ENCODE results near the gene FOXN3. TPM values are rescaled to one million over a fixed set of nuclear protein-coding genes. Genes with fewer than 3 reads are reported as not detected.

FOXN3 gene
- polyA plus RNA-seq, 1 donor from 2014 or later, result 10.3 TPM

GRCh38 chr14:89269404-89269803 is 147.6 kb downstream of the FOXN3 start:
- no peaks in the 10 kb centered on the region for H3K9me2 ChIP-seq (ENCODE audit: insufficient read depth, low read length)
- no peak overlapping the region for H3K9ac ChIP-seq (ENCODE audit: low read length)
- H3K9me3 ChIP-seq (ENCODE audit: low read length), result no peaks in the 10 kb centered on the region
- H3K79me2 ChIP-seq (replicated peaks; ENCODE audit: insufficient read depth, low read length), result no peaks in the 10 kb centered on the region
- no peak overlapping the region for H3K4me2 ChIP-seq (ENCODE audit: low read length)
- H3K4me3 ChIP-seq (ENCODE audit: low read length), result no peak overlapping the region
- TF ChIP-seq TAF1 (IDR thresholded peaks at IDR 0.05; ENCODE audit: low read depth), result no peak
- TF ChIP-seq REST (IDR thresholded peaks at IDR 0.05; ENCODE audit: borderline replicate concordance), result no peak
- no peak for TF ChIP-seq EP300 (conservative IDR thresholded peaks at IDR 0.05; ENCODE audit: poor library complexity, severe bottlenecking)
- no peak for TF ChIP-seq MXI1 (conservative IDR thresholded peaks at IDR 0.05; ENCODE audit: poor library complexity, severe bottlenecking)
- no peak for TF ChIP-seq SMC3 (conservative IDR thresholded peaks at IDR 0.05; ENCODE audit: poor library complexity)
- no peak for TF ChIP-seq CTCF (IDR thresholded peaks at IDR 0.05; ENCODE audit: poor library complexity, severe bottlenecking)
- no peak for TF ChIP-seq POLR2AphosphoS5 (IDR thresholded peaks at IDR 0.05)
- no peak for TF ChIP-seq RAD21 (conservative IDR thresholded peaks at IDR 0.05)
- no peak for TF ChIP-seq EZH2 (IDR thresholded peaks at IDR 0.05; ENCODE audit: borderline replicate concordance, insufficient read depth, low read length, poor library complexity, severe bottlenecking)
- H4K20me1 ChIP-seq (ENCODE audit: insufficient read depth), result no peaks in the 10 kb centered on the region
- no peak overlapping the region for H2AFZ ChIP-seq (ENCODE audit: low read depth, low read length)
- H3K27ac ChIP-seq (ENCODE audit: low read length), result no peak overlapping the region
- no peaks in the 10 kb centered on the region for H3F3A ChIP-seq (ENCODE audit: insufficient read depth, low read length, poor library complexity, severe bottlenecking)
- no peaks in the 10 kb centered on the region for H3K36me3 ChIP-seq (ENCODE audit: insufficient read depth, low read length)
- no peaks in the 10 kb centered on the region for H3K27me3 ChIP-seq (ENCODE audit: insufficient read depth, low read depth, low read length)

- Histone ChIP-seq H3K79me2 (replicated peaks; ENCODE audit: insufficient read depth, low read length) (no peaks in the 10 kb centered on the region), H3K4me3 (ENCODE audit: low read length) (no peak overlapping the region), H3K9me2 (ENCODE audit: insufficient read depth, low read length) (no peaks in the 10 kb centered on the region), H3K4me2 (ENCODE audit: low read length) (no peak overlapping the region), H3K9me3 (ENCODE audit: low read length) (no peaks in the 10 kb centered on the region), H3K27ac (ENCODE audit: low read length) (no peak overlapping the region), H4K20me1 (ENCODE audit: insufficient read depth) (no peaks in the 10 kb centered on the region), H3K27me3 (ENCODE audit: insufficient read depth, low read depth, low read length) (no peaks in the 10 kb centered on the region), H2AFZ (ENCODE audit: low read depth, low read length) (no peak overlapping the region), H3K36me3 (ENCODE audit: insufficient read depth, low read length) (no peaks in the 10 kb centered on the region), H3K9ac (ENCODE audit: low read length) (no peak overlapping the region), H3F3A (ENCODE audit: insufficient read depth, low read length, poor library complexity, severe bottlenecking) (no peaks in the 10 kb centered on the region)
- TF ChIP-seq REST (IDR thresholded peaks at IDR 0.05; ENCODE audit: borderline replicate concordance) (no peak), CTCF (IDR thresholded peaks at IDR 0.05; ENCODE audit: poor library complexity, severe bottlenecking) (no peak), TAF1 (IDR thresholded peaks at IDR 0.05; ENCODE audit: low read depth) (no peak), SMC3 (conservative IDR thresholded peaks at IDR 0.05; ENCODE audit: poor library complexity) (no peak), POLR2AphosphoS5 (IDR thresholded peaks at IDR 0.05) (no peak), MXI1 (conservative IDR thresholded peaks at IDR 0.05; ENCODE audit: poor library complexity, severe bottlenecking) (no peak), RAD21 (conservative IDR thresholded peaks at IDR 0.05) (no peak), EZH2 (IDR thresholded peaks at IDR 0.05; ENCODE audit: borderline replicate concordance, insufficient read depth, low read length, poor library complexity, severe bottlenecking) (no peak)
Measured at GRCh38 chr14:89268514-89268913, 148.5 kb downstream of the FOXN3 start.

All from neural cell (in vitro differentiated cells).